Measurements from ENCODE around the gene SNCG. TPM values are rescaled to one million over a fixed set of nuclear protein-coding genes. Genes with fewer than 3 reads are reported as not detected.

The SNCG gene
- total RNA-seq, 4 donors from 2014 or later, result 11.5 to 40.2 (median 23.1) TPM

- Histone ChIP-seq H3K27me3 (no peaks in the 10 kb centered on the region), H3K4me3 (replicated peaks in 1 of 3) (no peak overlapping the region), H3K36me3 (no peaks in the 10 kb centered on the region), H3K4me1 (peaks cover 6 to 39% of the 10 kb centered on the region in 2 donors), H3K9me3 (no peaks in the 10 kb centered on the region), H3K27ac (no peak overlapping the region)
- DNase-seq, result no peak
- TF ChIP-seq CTCF (IDR thresholded peaks at IDR 0.05) (no peak), POLR2A (IDR thresholded peaks at IDR 0.05) (no peak)
- intact Hi-C loops (cut with DNase I), result loop anchor here (10.0 kb wide), 1 partner anchor 133 kb away; the partner anchor contains the start of genes GLUD1 and SHLD2
- 91 to 95% methylated on average over 9 to 10 of the region's 12 CpGs for WGBS, 2 donors
Measured at GRCh38 chr10:86961481-86962091, 3.2 kb downstream of the SNCG start.

DNA sequence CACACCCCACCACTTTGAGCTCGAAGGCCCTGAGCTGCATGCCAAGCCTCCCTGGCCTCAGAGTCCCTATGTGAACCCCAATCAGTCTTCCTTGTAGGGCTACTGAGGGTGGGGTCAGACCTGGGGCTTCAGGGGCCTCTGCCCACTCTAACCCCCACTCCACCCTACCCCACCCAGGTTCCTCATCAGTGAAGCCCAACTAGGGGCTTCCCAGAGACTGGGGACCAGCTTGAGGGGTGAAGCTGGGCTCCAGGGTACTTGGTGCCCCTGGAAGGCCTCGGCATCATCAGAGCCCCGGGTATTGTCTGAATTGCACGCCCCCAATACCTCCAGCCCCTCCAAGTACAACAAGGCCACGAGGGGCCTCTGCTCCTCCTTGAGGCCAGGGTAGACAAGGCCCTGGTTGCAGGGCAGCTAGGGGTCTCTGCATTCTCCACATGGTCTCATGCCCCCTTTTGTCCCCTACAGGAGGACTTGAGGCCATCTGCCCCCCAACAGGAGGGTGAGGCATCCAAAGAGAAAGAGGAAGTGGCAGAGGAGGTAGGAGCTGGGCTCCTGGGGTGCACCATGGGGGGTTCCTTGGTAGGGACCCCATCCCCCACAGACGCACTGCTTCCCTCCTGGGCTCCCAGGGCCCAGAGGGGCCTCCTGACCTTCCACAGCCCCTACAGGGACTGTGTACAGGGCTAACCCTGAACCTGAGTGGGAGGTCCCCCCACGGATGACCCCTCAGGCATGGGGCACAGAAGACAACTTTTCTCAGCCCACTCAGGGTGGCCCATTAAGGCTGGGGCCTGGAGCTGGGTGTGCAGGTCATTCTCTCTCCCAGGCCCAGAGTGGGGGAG, 4.0 kb downstream of the SNCG start:
- intact Hi-C loops (cut with DNase I), result loop anchor here (10.0 kb wide), 1 partner anchor 132 kb away; the partner anchor contains the start of genes GLUD1 and SHLD2
- no peak overlapping the region for H3K4me3 ChIP-seq (replicated peaks in 1 of 3)
- no peaks in the 10 kb centered on the region for H3K36me3 ChIP-seq
- no peak overlapping the region for H3K27ac ChIP-seq
- no peak for DNase-seq
- H3K27me3 ChIP-seq, result no peaks in the 10 kb centered on the region
- H3K9me3 ChIP-seq, result no peaks in the 10 kb centered on the region
- 89 to 90% methylated on average over 3 to 7 of the region's 7 CpGs for WGBS, 2 donors
- H3K4me1 ChIP-seq, result peaks cover 6 to 46% of the 10 kb centered on the region in 2 donors
- TF ChIP-seq POLR2A (IDR thresholded peaks at IDR 0.05) (no peak), CTCF (IDR thresholded peaks at IDR 0.05) (no peak)

DNA sequence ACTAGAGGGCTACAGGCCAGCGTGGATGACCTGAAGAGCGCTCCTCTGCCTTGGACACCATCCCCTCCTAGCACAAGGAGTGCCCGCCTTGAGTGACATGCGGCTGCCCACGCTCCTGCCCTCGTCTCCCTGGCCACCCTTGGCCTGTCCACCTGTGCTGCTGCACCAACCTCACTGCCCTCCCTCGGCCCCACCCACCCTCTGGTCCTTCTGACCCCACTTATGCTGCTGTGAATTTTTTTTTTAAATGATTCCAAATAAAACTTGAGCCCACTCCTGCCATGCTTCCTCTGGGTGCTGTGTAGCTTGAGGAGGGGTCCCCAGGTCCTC, 4.5 kb downstream of the SNCG start:
- H3K4me3 ChIP-seq (replicated peaks in 1 of 3), result no peak overlapping the region
- H3K27me3 ChIP-seq, result no peaks in the 10 kb centered on the region
- peaks cover 11 to 48% of the 10 kb centered on the region in 2 donors for H3K4me1 ChIP-seq
- TF ChIP-seq POLR2A (IDR thresholded peaks at IDR 0.05), result no peak
- TF ChIP-seq CTCF (IDR thresholded peaks at IDR 0.05), result no peak
- no peak overlapping the region for H3K27ac ChIP-seq
- no peaks in the 10 kb centered on the region for H3K36me3 ChIP-seq
- no peaks in the 10 kb centered on the region for H3K9me3 ChIP-seq
- 89 to 95% methylated on average over 7 of the region's 7 CpGs for WGBS, 2 donors
- intact Hi-C loops (cut with DNase I), result loop anchor here (10.0 kb wide), 1 partner anchor 132 kb away; the partner anchor contains the start of genes GLUD1 and SHLD2
- DNase-seq, result no peak

GRCh38 chr10:86963341-86963919, 5.0 kb downstream of the SNCG start:
- Histone ChIP-seq H3K27me3 (no peaks in the 10 kb centered on the region), H3K4me1 (peaks cover 16 to 47% of the 10 kb centered on the region in 2 donors), H3K4me3 (replicated peaks in 1 of 3) (no peak overlapping the region), H3K36me3 (no peaks in the 10 kb centered on the region), H3K9me3 (no peaks in the 10 kb centered on the region), H3K27ac (no peak overlapping the region)
- WGBS, 2 donors, result 92 to 98% methylated on average over 7 to 10 of the region's 12 CpGs
- intact Hi-C loops (cut with DNase I), result loop anchor here (10.0 kb wide), 1 partner anchor 131 kb away; the partner anchor contains the start of genes GLUD1 and SHLD2
- TF ChIP-seq CTCF (IDR thresholded peaks at IDR 0.05), result no peak
- no peak for TF ChIP-seq POLR2A (IDR thresholded peaks at IDR 0.05)
- no peak for DNase-seq
